Loucy (cell line): ENCODE data around the gene TMEM217.

Experiments used
- H2AFZ ChIP-seq: fragments of 200-600 bp; sonication (generic); 2 replicates; pipeline ENCODE4 v1.6.0; 2016; ENCODE audit warnings: antibody characterized with exemption, mild to moderate bottlenecking, low read length, moderate library complexity
- H3F3A ChIP-seq: fragments of 200-600 bp; 2 replicates; pipeline ENCODE4 v1.6.0; 2016; ENCODE audit warnings: antibody characterized with exemption, low read depth, mild to moderate bottlenecking
- H3K27me3 ChIP-seq: fragments of 200-600 bp; sonication (generic); 2 replicates; pipeline ENCODE4 v1.6.1; 2014; ENCODE audit warnings: low read length, mild to moderate bottlenecking; ENCODE audit not compliant: insufficient read depth, poor library complexity, severe bottlenecking
- H3K36me3 ChIP-seq: fragments of 200-600 bp; sonication (generic); 2 replicates; pipeline ENCODE4 v1.6.1; 2016; ENCODE audit warnings: low read length; ENCODE audit not compliant: insufficient read depth
- H3K4me1 ChIP-seq: fragments of 200-600 bp; sonication (generic); 2 replicates; pipeline ENCODE4 v1.5.1; 2014; ENCODE audit warnings: low read length, mild to moderate bottlenecking; ENCODE audit not compliant: insufficient read depth, poor library complexity, severe bottlenecking
- H3K4me2 ChIP-seq: fragments of 200-600 bp; sonication (generic); 2 replicates; pipeline ENCODE4 v1.6.0; 2014; ENCODE audit warnings: antibody characterized with exemption, low read length, low read depth, mild to moderate bottlenecking; ENCODE audit not compliant: poor library complexity, severe bottlenecking
- H3K4me3 ChIP-seq: fragments of 200-600 bp; sonication (generic); 2 replicates; pipeline ENCODE4 v1.5.1; 2014; ENCODE audit warnings: low read length, mild to moderate bottlenecking, mixed read lengths; ENCODE audit not compliant: poor library complexity, severe bottlenecking
- H3K79me2 ChIP-seq: fragments of 200-600 bp; sonication (generic); 2 replicates; pipeline ENCODE4 v1.6.1; 2014; ENCODE audit warnings: low read length; ENCODE audit not compliant: insufficient read depth
- H3K9ac ChIP-seq: fragments of 200-600 bp; sonication (generic); 2 replicates; pipeline ENCODE4 v1.6.0; 2014; ENCODE audit warnings: mild to moderate bottlenecking, low read depth, low read length, moderate library complexity; ENCODE audit not compliant: poor library complexity, severe bottlenecking
- H3K9me2 ChIP-seq: fragments of 200-600 bp; sonication (generic); replicated peaks from 2 replicates; pipeline ENCODE4 v1.6.1; 2016; ENCODE audit warnings: low read depth, low read length, mixed read lengths
- H3K9me3 ChIP-seq: fragments of 200-600 bp; sonication (generic); 2 replicates; pipeline ENCODE4 v1.6.1; 2014; ENCODE audit warnings: mild to moderate bottlenecking, antibody characterized with exemption, low read length, low read depth; ENCODE audit not compliant: insufficient read depth
- H4K20me1 ChIP-seq: fragments of 200-600 bp; sonication (generic); 2 replicates; pipeline ENCODE4 v1.6.0; 2014; ENCODE audit warnings: antibody characterized with exemption, low read length, mild to moderate bottlenecking; ENCODE audit not compliant: insufficient read depth, poor library complexity, severe bottlenecking
- CTCF ChIP-seq: fragments of 200-600 bp; sonication (generic); conservative IDR thresholded peaks from 2 replicates; pipeline ENCODE4 v1.5.1; 2014; ENCODE audit warnings: mild to moderate bottlenecking, antibody characterized with exemption, low read length
- EZH2phosphoT487 ChIP-seq: fragments of 200-600 bp; IDR thresholded peaks from 2 replicates; pipeline ENCODE4 v1.6.1; 2018; ENCODE audit warnings: antibody characterized with exemption, mild to moderate bottlenecking, moderate library complexity, borderline replicate concordance

TMEM217 gene

GRCh38 chr6:37180075-37180474, 77.9 kb downstream of the TMEM217 start:
- Histone ChIP-seq H3K4me2 (no peak overlapping the region), H3K9me3 (no peaks in the 10 kb centered on the region), H3K79me2 (peaks cover under 1% of the 10 kb centered on the region; the same call in 1 of the 2 replicates), H3K9me2 (no peaks in the 10 kb centered on the region), H3K9ac (no peak overlapping the region), H3K27me3 (no peaks in the 10 kb centered on the region), H2AFZ (no peak overlapping the region), H3K4me1 (peaks cover 15% of the 10 kb centered on the region), H4K20me1 (peaks cover under 1% of the 10 kb centered on the region), H3K4me3 (no peak overlapping the region), H3K36me3 (peaks cover 5% of the 10 kb centered on the region; the same call in 1 of the 2 replicates), H3F3A (peaks cover 10% of the 10 kb centered on the region)
- no peak for TF ChIP-seq EZH2phosphoT487
- no peak for TF ChIP-seq CTCF

- no peaks in the 10 kb centered on the region for H3K9me3 ChIP-seq
- no peaks in the 10 kb centered on the region for H3K27me3 ChIP-seq
- H2AFZ ChIP-seq = no peak overlapping the region
- peaks cover 18% of the 10 kb centered on the region for H3K4me1 ChIP-seq
- peaks cover 21% of the 10 kb centered on the region for H3K79me2 ChIP-seq
- H3K9me2 ChIP-seq = no peaks in the 10 kb centered on the region
- TF ChIP-seq CTCF (no peak), EZH2phosphoT487 (no peak)
- H3K4me3 ChIP-seq = no peak overlapping the region
- H3K9ac ChIP-seq = no peak overlapping the region
- no peak overlapping the region for H3K4me2 ChIP-seq
- H4K20me1 ChIP-seq = peaks cover 20% of the 10 kb centered on the region
- peaks cover 5% of the 10 kb centered on the region for H3F3A ChIP-seq
- H3K36me3 ChIP-seq = peaks cover 25% of the 10 kb centered on the region; the same call in 1 of the 2 replicates
Observed at GRCh38 chr6:37177935-37178517, 79.9 kb downstream of the TMEM217 start.

- peaks cover 18% of the 10 kb centered on the region for H3K4me1 ChIP-seq
- H2AFZ ChIP-seq = no peak overlapping the region
- H3K27me3 ChIP-seq = no peaks in the 10 kb centered on the region
- H3F3A ChIP-seq = no peaks in the 10 kb centered on the region; the same call in 1 of the 2 replicates
- no peaks in the 10 kb centered on the region for H3K9me2 ChIP-seq
- peaks cover 28% of the 10 kb centered on the region for H3K79me2 ChIP-seq
- 0 out of 2 replicates have a peak, but pooled peaks have one; percentile 13 for TF ChIP-seq CTCF
- no peak for TF ChIP-seq EZH2phosphoT487
- no peak overlapping the region for H3K4me3 ChIP-seq
- H3K36me3 ChIP-seq = peaks cover 28% of the 10 kb centered on the region; the same call in 1 of the 2 replicates
- H3K9ac ChIP-seq = no peak overlapping the region
- no peak overlapping the region for H3K4me2 ChIP-seq
- peaks cover 27% of the 10 kb centered on the region for H4K20me1 ChIP-seq
- no peaks in the 10 kb centered on the region for H3K9me3 ChIP-seq
Observed at GRCh38 chr6:37177077-37177934, 80.6 kb downstream of the TMEM217 start.
